WI38 (cell line): ENCODE data around the gene IGF2BP3.

Source experiments
- H3K4me3 ChIP-seq: 2 replicates; pipeline ENCODE4 v1.5.1; 2011; ENCODE audit warnings: low read depth, mild to moderate bottlenecking, control low read depth, low read length
- CTCF ChIP-seq: IDR thresholded peaks from 2 replicates; pipeline ENCODE4 v1.5.1; 2012; ENCODE audit warnings: low read depth, mild to moderate bottlenecking, control low read depth, low read length

The IGF2BP3 gene

GRCh38 chr7:23462846-23463245 is 7.4 kb downstream of the IGF2BP3 start:
- TF ChIP-seq CTCF, result no peak
- no peak overlapping the region for H3K4me3 ChIP-seq

GRCh38 chr7:23458044-23458443 is 12.2 kb downstream of the IGF2BP3 start:
- TF ChIP-seq CTCF, result no peak
- H3K4me3 ChIP-seq, result no peak overlapping the region

GRCh38 chr7:23456093-23456492 is 14.2 kb downstream of the IGF2BP3 start:
- TF ChIP-seq CTCF, result no peak
- H3K4me3 ChIP-seq, result no peak overlapping the region

GRCh38 chr7:23454881-23455526 is 15.3 kb downstream of the IGF2BP3 start:
- H3K4me3 ChIP-seq, result no peak overlapping the region
- TF ChIP-seq CTCF, result no peak

- H3K4me3 ChIP-seq, result no peak overlapping the region
- no peak for TF ChIP-seq CTCF
Observed at GRCh38 chr7:23450518-23450917, 19.8 kb downstream of the IGF2BP3 start.

GRCh38 chr7:23449941-23450340 is 20.4 kb downstream of the IGF2BP3 start:
- TF ChIP-seq CTCF, result no peak
- H3K4me3 ChIP-seq, result no peak overlapping the region

GRCh38 chr7:23445326-23445725 is 25.0 kb downstream of the IGF2BP3 start:
- H3K4me3 ChIP-seq, result no peak overlapping the region
- no peak for TF ChIP-seq CTCF
